Neural cell (in vitro differentiated cells): ENCODE measurements around the gene OR2S2. TPM values are rescaled to one million over a fixed set of nuclear protein-coding genes. Genes with fewer than 3 reads are reported as not detected.

Experiments used
- H2AFZ ChIP-seq: fragments of 200-600, 300-800 bp; sonication (generic), shearing (Covaris generic); 2 replicates; pipeline ENCODE4 v1.6.0; 2014; ENCODE audit warnings: low read depth, mild to moderate bottlenecking, antibody characterized with exemption, low read length, moderate library complexity
- H3F3A ChIP-seq: fragments of 200-600 bp; shearing (Covaris generic); 2 replicates; pipeline ENCODE4 v1.6.1; 2016; ENCODE audit warnings: mild to moderate bottlenecking, moderate library complexity, mixed read lengths, antibody characterized with exemption, low read length; ENCODE audit not compliant: insufficient read depth, poor library complexity, severe bottlenecking
- H3K27ac ChIP-seq: fragments of 200-600, 300-800 bp; sonication (generic), shearing (Covaris generic); 2 replicates; pipeline ENCODE4 v1.5.1; 2014; ENCODE audit warnings: mild to moderate bottlenecking, low read length, moderate library complexity
- H3K27me3 ChIP-seq: fragments of 300-800, 200-600 bp; sonication (generic), shearing (Covaris generic); 2 replicates; pipeline ENCODE4 v1.6.0; 2014; ENCODE audit warnings: mild to moderate bottlenecking, low read depth, low read length, moderate library complexity; ENCODE audit not compliant: insufficient read depth
- H3K36me3 ChIP-seq: fragments of 300-800, 200-600 bp; sonication (generic), shearing (Covaris generic); 2 replicates; pipeline ENCODE4 v1.5.1; 2014; ENCODE audit warnings: mild to moderate bottlenecking, antibody characterized with exemption, low read length, moderate library complexity; ENCODE audit not compliant: insufficient read depth
- H3K4me2 ChIP-seq: fragments of 300-800, 200-600 bp; sonication (generic), shearing (Covaris generic); 2 replicates; pipeline ENCODE4 v1.6.0; 2014; ENCODE audit warnings: mild to moderate bottlenecking, low read length
- H3K4me3 ChIP-seq: fragments of 300-800, 200-600 bp; sonication (generic), shearing (Covaris generic); 2 replicates; pipeline ENCODE4 v1.5.1; 2014; ENCODE audit warnings: mild to moderate bottlenecking, low read length, moderate library complexity
- H3K79me2 ChIP-seq: fragments of 200-600 bp; shearing (Covaris generic); replicated peaks from 2 replicates; pipeline ENCODE4 v1.6.0; 2014; ENCODE audit warnings: mild to moderate bottlenecking, low read length, moderate library complexity; ENCODE audit not compliant: insufficient read depth
- H3K9ac ChIP-seq: fragments of 300-800, 200-600 bp; sonication (generic), shearing (Covaris generic); 2 replicates; pipeline ENCODE4 v1.6.1; 2016; ENCODE audit warnings: mild to moderate bottlenecking, low read length, mixed read lengths
- H3K9me2 ChIP-seq: fragments of 200-600 bp; shearing (Covaris generic); 2 replicates; pipeline ENCODE4 v1.6.1; 2016; ENCODE audit warnings: mild to moderate bottlenecking, low read length, mixed read lengths; ENCODE audit not compliant: insufficient read depth
- H3K9me3 ChIP-seq: fragments of 200-600, 300-800 bp; sonication (generic), shearing (Covaris generic); 2 replicates; pipeline ENCODE4 v1.6.1; 2016; ENCODE audit warnings: mild to moderate bottlenecking, mixed run types, low read length, moderate library complexity, mixed read lengths
- H4K20me1 ChIP-seq: fragments of 200-600 bp; shearing (Covaris generic); 2 replicates; pipeline ENCODE4 v1.6.1; 2016; ENCODE audit warnings: mild to moderate bottlenecking, mixed run types; ENCODE audit not compliant: insufficient read depth
- EP300 ChIP-seq: fragments of 450-650 bp; conservative IDR thresholded peaks from 2 replicates; pipeline ENCODE4 v1.6.1; 2014; ENCODE audit warnings: antibody characterized with exemption, mild to moderate bottlenecking, moderate library complexity; ENCODE audit not compliant: poor library complexity, severe bottlenecking
- EZH2 ChIP-seq: fragments of 200-600, 300-800 bp; shearing (Covaris generic), sonication (generic); IDR thresholded peaks from 2 replicates; pipeline ENCODE4 v1.6.1; 2014; ENCODE audit warnings: antibody characterized with exemption, low read length, borderline replicate concordance, mild to moderate bottlenecking; ENCODE audit not compliant: insufficient read depth, poor library complexity, severe bottlenecking
- MXI1 ChIP-seq: fragments of 450-650 bp; conservative IDR thresholded peaks from 2 replicates; pipeline ENCODE4 v1.6.1; 2014; ENCODE audit warnings: antibody characterized with exemption, mild to moderate bottlenecking; ENCODE audit not compliant: poor library complexity, severe bottlenecking
- POLR2AphosphoS5 ChIP-seq: IDR thresholded peaks from 2 replicates; pipeline ENCODE4 v1.6.1; 2012
- RAD21 ChIP-seq: fragments of 450-650 bp; conservative IDR thresholded peaks from 2 replicates; pipeline ENCODE4 v1.6.1; 2014; ENCODE audit warnings: antibody characterized with exemption, mild to moderate bottlenecking, moderate library complexity
- SMC3 ChIP-seq: fragments of 450-650 bp; conservative IDR thresholded peaks from 2 replicates; pipeline ENCODE4 v1.6.1; 2014; ENCODE audit warnings: antibody characterized with exemption, mild to moderate bottlenecking, moderate library complexity; ENCODE audit not compliant: poor library complexity
- TAF1 ChIP-seq: IDR thresholded peaks from 2 replicates; pipeline ENCODE4 v1.6.1; 2012; ENCODE audit warnings: low read depth
- polyA plus RNA-seq: library from polyadenylated mRNA; depleted of rRNA; stranded (reverse); fragments of >200 nt; gene quantifications from 2 replicates; pipeline ENCODE4 v1.2.3, GENCODE V29; 2014
- TF ChIP-seq, protein P1 (sequence below): fragments of 450-650 bp; IDR thresholded peaks from 2 replicates; pipeline ENCODE4 v1.5.1; 2014; ENCODE audit warnings: antibody characterized with exemption, mild to moderate bottlenecking, moderate library complexity; ENCODE audit not compliant: poor library complexity, severe bottlenecking
- TF ChIP-seq, protein P2 (sequence below): IDR thresholded peaks from 2 replicates; pipeline ENCODE4 v1.6.1; 2012; ENCODE audit warnings: borderline replicate concordance

Gene OR2S2
- polyA plus RNA-seq, 1 donor from 2014 or later, result not detected

DNA sequence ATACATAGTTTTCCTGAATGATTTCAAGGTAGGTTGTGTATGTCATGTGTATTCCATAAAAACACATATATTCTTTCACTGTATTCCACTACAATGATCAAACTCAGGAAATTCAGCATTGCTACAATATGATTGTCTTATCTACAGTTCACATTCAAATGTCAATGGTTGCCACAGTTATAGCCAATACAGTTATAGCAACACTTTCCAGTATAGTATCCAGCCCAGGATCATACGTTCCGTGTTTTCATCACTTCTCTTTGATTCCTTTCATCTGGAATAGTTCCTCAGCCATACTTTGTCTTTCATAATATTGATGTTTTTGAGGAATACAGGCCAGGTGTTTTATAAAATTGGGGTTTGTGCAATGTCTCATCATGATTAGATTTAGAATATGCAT, 9.5 kb downstream of the OR2S2 start:
- Histone ChIP-seq H3F3A (no peaks in the 10 kb centered on the region), H3K9me2 (no peaks in the 10 kb centered on the region), H3K79me2 (no peaks in the 10 kb centered on the region), H3K27me3 (peaks cover 15% of the 10 kb centered on the region), H3K9me3 (no peaks in the 10 kb centered on the region), H4K20me1 (no peaks in the 10 kb centered on the region), H3K4me2 (no peak overlapping the region), H3K36me3 (no peaks in the 10 kb centered on the region), H3K9ac (no peak overlapping the region), H3K4me3 (no peak overlapping the region), H2AFZ (no peak overlapping the region), H3K27ac (no peak overlapping the region)
- TF ChIP-seq POLR2AphosphoS5, result no peak
- TF ChIP-seq SMC3, result no peak
- TF ChIP-seq MXI1, result no peak
- no peak for TF ChIP-seq TAF1
- TF ChIP-seq, protein P1, sequence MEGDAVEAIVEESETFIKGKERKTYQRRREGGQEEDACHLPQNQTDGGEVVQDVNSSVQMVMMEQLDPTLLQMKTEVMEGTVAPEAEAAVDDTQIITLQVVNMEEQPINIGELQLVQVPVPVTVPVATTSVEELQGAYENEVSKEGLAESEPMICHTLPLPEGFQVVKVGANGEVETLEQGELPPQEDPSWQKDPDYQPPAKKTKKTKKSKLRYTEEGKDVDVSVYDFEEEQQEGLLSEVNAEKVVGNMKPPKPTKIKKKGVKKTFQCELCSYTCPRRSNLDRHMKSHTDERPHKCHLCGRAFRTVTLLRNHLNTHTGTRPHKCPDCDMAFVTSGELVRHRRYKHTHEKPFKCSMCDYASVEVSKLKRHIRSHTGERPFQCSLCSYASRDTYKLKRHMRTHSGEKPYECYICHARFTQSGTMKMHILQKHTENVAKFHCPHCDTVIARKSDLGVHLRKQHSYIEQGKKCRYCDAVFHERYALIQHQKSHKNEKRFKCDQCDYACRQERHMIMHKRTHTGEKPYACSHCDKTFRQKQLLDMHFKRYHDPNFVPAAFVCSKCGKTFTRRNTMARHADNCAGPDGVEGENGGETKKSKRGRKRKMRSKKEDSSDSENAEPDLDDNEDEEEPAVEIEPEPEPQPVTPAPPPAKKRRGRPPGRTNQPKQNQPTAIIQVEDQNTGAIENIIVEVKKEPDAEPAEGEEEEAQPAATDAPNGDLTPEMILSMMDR, result no peak
- TF ChIP-seq, protein P2, sequence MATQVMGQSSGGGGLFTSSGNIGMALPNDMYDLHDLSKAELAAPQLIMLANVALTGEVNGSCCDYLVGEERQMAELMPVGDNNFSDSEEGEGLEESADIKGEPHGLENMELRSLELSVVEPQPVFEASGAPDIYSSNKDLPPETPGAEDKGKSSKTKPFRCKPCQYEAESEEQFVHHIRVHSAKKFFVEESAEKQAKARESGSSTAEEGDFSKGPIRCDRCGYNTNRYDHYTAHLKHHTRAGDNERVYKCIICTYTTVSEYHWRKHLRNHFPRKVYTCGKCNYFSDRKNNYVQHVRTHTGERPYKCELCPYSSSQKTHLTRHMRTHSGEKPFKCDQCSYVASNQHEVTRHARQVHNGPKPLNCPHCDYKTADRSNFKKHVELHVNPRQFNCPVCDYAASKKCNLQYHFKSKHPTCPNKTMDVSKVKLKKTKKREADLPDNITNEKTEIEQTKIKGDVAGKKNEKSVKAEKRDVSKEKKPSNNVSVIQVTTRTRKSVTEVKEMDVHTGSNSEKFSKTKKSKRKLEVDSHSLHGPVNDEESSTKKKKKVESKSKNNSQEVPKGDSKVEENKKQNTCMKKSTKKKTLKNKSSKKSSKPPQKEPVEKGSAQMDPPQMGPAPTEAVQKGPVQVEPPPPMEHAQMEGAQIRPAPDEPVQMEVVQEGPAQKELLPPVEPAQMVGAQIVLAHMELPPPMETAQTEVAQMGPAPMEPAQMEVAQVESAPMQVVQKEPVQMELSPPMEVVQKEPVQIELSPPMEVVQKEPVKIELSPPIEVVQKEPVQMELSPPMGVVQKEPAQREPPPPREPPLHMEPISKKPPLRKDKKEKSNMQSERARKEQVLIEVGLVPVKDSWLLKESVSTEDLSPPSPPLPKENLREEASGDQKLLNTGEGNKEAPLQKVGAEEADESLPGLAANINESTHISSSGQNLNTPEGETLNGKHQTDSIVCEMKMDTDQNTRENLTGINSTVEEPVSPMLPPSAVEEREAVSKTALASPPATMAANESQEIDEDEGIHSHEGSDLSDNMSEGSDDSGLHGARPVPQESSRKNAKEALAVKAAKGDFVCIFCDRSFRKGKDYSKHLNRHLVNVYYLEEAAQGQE, result no peak
- TF ChIP-seq EP300, result no peak
- no peak for TF ChIP-seq EZH2
- TF ChIP-seq RAD21, result no peak

DNA sequence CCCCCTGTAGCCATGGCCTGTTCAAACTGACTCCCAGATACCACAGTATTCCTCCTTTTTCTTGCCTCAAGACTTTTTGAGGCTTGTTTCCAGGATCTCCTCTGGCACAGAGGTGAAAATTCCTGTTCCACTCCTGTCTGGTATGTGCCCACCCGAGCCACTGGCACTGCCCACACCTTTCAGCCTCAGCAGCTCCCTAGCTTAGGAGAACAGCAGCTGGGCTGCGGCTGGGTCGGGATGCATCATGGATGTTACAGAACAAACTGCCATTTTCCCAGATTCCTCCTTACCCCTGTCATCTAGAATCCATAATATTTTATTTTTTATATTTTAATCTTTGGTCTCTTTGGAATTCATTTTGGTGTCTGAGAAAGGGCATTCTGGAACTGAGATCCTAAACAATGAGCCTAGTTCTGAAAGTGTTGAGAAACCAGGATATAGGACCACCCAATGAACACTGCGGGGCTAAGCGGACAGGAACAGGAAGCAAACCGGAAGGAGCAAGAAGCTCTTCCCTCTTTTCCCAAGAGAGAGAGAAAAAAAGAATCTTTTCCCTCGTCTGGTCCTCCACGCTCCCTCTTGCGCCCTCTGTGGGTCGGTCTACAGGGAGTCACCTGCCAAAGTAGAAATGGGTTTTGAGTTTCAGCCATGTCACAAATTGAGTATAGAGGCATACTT, 12.5 kb downstream of the OR2S2 start:
- Histone ChIP-seq H2AFZ (no peak overlapping the region), H3K36me3 (no peaks in the 10 kb centered on the region), H3K79me2 (no peaks in the 10 kb centered on the region), H3K9me3 (no peaks in the 10 kb centered on the region), H4K20me1 (no peaks in the 10 kb centered on the region), H3K4me3 (no peak overlapping the region), H3K9me2 (no peaks in the 10 kb centered on the region), H3K27ac (no peak overlapping the region), H3K4me2 (no peak overlapping the region), H3K27me3 (no peaks in the 10 kb centered on the region), H3K9ac (no peak overlapping the region), H3F3A (no peaks in the 10 kb centered on the region)
- TF ChIP-seq, protein P1, result peak; percentile 58
- peak; percentile 29 for TF ChIP-seq SMC3
- no peak for TF ChIP-seq MXI1
